GM21528 (cell line): ENCODE measurements around the gene TMEM37.
A peak's percentile ranks its signal among the peaks of the same experiment; 100 is the strongest.

Source experiments
- ATAC-seq: cut with Tn5 transposase; IDR thresholded peaks from one replicate; pipeline ENCODE4 v1.9.1; 2021; ENCODE audit warnings: mild to moderate bottlenecking, moderate library complexity; ENCODE audit not compliant: unreplicated experiment, low FRiP score

The TMEM37 gene

DNA sequence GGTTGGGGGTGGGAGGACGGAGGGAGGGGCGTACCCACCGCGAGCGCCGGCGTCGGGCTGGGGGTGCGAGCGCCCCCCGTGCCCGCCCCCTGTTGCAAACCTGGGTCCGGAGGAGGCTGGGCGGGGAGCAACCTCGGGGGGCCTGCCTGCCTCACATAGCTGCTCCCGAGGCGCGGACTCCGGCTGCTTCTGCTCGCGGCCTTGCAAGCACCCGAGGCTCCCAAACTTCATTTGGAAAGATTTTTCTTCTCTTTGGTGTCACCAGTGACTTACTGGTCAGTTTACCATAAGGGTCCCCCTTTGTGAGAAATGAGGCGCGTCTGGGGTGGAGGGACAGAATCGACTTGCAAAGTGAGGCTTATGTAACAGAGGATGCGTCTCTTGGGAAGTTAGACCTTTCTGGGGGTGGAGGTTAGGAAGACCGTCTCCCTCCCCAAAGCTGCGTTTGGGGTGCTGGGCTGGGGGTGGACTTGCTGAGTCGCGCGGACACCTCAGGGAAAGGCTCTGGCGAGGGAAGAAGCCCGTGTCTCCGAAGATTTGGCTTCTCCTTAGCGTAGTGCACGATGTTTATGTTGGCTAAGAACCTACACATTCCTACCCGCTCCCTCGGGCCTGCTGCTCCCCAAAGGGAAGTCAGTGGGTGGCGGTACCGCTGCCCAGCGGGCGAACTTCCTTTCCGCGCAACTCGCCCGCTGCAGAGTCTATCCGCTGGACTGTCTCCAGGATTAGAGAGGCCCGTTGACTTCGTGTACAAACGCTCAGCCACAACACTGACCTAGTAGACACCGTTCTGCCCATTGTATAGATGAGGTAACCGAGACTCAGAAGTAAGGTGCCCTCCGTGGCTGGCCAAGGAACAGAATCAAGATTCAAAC is 559 bp downstream of the TMEM37 start:
- peak; percentile 3 for ATAC-seq

DNA sequence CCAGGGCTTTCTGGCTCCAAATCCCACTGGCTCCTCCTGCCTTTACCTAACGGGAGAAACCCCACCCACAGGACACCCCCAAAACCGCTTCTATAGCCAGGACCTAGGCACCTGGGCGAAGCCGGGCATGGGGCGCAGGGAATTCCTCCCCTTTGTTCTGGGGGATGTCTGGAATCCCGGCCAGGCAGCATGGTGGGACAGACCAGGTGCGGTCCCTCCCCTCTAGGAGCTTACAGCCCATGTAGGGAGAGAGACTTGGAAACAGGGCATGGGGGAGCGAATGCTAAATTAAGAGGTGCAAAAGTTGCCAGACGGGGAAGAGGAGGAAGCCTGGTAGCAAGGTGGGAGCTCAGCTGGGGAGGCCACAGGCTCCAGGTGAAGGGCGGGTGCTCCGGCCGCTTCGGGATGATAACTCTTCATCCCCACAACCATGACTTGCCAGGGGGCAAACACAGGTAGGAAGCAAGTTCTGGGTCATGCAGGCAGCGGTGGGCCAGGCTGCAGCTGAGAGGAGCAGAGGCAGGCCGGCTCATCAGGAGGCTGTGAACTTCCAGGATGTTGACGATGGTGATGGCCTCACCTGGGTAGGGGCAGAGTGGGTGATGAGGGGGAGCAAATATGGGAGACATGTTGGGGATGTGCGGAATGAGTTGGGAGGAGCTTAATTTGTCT is 1.3 kb downstream of the TMEM37 start:
- ATAC-seq: no peak

DNA sequence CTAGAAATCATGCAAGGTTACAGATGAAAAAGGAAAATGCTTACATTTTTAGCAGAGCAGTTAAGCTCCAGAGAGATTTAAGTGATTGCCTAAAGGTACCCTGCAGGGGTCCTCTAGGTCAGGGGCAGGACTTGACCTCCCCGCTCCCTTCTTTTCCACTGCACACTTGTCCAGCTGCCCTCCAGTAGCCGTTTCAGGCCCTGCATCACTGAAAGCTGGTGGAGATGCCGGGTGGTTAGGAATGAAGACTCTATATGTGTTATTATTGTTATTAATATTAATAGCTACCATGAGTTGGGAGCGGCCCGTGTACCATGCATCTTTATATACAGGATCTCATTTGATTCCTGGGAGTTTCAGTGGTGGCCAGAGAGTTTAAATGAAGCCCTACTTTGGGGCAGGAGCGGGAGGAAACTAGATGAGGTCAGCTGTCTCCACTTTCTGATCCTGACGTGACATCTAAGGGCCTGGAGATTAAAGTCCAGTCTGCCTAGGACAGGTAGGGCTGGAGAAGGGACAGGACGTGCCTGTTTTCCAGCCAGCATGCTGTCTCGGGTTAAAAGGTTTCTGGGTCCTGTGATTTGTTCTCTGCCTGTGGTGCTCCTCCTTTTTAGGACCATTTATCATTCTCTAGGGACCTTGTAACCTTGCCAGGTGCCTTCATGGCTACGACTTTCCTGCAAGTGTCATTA is 2.1 kb downstream of the TMEM37 start:
- no peak for ATAC-seq

DNA sequence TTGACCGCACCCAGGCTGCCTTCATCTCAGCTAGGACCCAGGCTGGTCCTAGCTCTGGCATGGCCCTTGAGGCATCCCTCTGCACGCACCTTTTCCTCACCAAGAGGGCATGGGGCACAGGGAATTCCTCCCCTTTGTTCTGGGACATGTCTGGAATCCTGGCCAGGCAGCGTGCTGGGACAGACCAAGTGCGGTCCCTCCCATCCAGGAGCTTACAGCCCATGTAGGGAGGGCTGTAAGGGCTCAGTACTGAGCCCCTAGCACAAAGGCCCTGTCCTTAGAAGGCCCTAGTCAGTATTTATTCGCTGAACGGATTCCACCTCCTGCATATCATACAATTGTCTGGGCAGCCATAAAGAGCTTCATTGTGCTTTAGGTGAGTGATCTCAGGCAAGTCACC is 3.0 kb downstream of the TMEM37 start:
- no peak for ATAC-seq

DNA sequence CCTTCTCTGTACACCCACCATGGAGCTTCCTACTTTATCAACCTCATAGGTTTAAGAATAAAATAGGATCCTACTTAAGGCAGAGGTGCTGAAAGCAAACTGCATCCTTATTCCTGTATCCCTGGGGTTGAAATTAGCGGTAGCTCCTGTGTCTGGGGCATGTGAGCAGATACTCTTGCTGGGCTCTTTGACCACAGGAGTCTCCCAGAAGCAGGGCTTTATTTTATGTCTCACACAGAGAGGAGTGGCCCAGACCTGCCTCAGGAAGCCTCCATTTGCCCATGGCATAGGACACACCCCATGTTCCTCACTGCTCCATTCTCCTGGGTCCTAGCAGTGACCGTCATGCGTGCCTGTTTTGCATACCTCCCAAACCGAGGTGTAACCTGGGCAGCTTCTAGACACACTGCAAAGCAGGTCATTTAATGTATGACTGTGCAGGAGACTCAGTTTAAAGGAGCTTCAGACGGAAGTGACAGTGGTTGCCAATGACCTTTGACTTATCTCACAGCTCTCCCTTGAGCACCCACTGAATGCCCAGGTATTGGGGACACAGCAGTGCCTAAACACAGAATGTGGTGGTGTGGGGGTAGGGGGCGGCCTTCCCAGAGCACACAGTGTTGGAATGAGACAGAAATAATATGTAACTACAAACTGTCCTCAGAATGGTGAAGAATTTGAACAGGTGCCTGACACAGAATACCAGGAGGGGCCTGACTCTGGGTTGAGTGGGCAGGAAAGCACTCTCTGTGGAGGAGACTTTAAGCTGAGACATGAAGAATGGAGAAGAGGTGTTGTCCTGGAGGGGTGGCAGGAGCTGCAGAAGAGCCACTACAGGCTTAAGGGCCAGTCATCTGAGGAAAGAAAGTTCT is 3.7 kb downstream of the TMEM37 start:
- ATAC-seq: no peak

DNA sequence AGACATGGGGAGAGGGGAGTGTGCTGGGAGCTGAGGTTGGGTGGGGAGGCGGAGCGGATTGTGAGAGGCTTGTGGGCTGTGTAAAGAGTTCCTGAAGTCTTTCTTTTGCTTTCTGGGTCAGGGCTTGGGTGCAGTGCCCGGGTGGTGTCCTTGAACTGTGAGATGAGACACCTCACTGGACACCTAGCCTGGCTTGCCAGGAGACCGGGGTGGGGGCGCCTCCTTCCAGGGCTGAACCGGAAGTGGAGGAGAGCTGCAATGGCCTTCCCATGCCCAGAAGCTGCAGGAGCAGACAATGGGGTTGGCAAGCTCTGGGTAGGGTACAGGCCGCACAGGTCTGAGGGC is 4.3 kb downstream of the TMEM37 start:
- no peak for ATAC-seq

DNA sequence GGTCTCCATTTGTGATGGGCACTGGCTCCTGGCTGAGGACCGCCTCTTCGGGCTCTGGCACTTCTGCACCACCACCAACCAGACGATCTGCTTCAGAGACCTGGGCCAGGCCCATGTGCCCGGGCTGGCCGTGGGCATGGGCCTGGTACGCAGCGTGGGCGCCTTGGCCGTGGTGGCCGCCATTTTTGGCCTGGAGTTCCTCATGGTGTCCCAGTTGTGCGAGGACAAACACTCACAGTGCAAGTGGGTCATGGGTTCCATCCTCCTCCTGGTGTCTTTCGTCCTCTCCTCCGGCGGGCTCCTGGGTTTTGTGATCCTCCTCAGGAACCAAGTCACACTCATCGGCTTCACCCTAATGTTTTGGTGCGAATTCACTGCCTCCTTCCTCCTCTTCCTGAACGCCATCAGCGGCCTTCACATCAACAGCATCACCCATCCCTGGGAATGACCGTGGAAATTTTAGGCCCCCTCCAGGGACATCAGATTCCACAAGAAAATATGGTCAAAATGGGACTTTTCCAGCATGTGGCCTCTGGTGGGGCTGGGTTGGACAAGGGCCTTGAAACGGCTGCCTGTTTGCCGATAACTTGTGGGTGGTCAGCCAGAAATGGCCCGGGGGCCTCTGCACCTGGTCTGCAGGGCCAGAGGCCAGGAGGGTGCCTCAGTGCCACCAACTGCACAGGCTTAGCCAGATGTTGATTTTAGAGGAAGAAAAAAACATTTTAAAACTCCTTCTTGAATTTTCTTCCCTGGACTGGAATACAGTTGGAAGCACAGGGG is 5.5 kb downstream of the TMEM37 start:
- ATAC-seq: no peak

DNA sequence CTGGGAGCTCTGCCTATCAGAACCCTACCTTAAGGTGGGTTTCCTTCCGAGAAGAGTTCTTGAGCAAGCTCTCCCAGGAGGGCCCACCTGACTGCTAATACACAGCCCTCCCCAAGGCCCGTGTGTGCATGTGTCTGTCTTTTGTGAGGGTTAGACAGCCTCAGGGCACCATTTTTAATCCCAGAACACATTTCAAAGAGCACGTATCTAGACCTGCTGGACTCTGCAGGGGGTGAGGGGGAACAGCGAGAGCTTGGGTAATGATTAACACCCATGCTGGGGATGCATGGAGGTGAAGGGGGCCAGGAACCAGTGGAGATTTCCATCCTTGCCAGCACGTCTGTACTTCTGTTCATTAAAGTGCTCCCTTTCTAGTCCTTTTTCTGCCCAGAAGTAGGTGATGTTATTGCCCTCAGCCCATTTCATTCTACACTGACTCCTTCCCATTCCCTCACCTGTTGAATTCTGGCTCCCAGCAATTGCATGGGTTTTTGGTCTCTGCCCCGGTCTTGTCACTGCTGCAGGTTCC is 6.5 kb downstream of the TMEM37 start:
- no peak for ATAC-seq

DNA sequence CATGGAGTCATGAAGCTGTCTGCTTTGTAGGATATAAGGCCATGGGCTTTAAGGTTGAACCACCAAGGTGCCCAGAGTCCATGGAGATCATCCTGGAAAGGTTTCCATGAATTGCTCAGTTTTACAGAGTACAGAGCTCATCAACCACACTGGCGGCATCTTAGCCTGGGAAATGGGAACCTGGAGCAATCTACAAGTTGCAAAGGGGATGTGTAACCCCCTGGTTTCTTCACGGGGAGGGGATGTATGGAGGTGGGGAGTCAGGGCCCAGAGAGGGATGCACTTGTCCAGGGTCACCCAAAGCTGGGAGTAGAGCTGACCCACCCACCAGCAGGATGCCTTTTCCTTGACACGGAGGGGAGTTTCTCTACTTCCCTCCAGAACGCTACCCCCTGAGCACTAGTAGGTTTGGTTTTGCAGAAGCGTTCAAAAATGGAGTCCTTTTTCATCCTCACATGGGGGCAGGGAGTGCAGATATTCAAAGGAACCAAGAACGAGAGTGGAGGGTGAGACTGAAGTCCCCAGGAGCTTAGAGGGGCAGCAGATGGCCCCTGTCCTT is 7.2 kb downstream of the TMEM37 start:
- ATAC-seq: no peak

DNA sequence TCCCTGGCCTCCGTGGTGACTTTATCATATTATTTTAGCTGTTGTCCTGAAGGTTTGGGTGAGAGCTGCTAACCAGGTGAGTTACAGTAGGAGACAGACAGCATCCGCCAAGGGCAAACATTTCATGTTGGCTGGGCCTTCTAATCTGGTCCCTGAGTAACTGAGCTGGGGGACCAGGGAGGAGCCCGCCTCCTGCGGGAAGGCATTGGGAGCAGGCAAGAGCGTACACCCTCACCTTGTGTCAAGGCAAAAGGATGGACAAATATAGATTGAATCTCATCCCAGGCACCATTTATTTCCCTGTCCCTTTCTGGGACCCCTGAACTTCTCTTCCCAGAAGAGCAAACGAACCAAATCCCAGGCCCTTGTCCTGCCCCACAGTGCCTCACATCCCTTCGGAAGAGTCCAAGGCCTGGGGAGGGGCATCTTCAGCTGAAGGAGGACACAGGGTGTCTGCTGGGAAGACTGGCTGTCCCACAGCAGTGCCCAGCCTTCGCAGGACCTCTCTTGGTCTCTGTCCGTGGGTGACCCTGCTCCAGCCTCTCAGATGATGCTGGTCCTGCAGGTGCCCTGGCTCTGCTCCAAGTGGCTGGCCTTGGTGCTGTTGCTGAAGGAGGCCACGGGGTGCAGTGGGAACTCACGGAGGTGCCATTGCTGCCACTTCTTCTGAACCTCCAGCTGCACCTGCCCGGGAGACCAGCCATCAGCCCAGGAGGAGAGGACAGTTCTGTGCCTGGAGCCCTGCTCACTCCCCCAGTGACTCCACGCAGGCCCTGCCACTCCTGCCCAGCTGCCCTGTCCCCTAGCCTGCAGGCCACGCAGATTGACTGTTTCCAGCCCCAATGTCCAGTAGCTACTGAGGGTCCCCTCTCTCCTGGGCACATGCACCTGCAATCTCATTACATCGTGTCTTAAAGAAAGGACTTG is 8.2 kb downstream of the TMEM37 start:
- ATAC-seq: no peak

DNA sequence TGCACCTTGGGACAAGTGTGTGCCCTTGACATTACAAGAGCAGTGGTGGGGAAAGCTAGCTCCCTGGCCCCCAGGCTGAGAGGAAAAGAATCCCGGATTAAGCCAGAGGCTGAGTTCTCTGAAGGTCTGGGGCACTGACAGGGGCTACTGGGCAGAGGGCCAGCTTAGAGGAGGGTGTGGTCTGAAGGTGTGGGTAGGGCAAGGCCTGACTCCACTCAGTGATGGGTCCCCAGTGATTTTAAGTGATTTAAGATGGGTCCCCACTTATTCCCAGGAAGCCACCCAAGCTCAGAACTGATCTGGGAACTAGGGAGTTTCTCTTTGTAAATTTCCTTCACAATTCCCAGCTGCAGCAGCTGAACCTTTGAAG is 8.8 kb downstream of the TMEM37 start:
- ATAC-seq: no peak

DNA sequence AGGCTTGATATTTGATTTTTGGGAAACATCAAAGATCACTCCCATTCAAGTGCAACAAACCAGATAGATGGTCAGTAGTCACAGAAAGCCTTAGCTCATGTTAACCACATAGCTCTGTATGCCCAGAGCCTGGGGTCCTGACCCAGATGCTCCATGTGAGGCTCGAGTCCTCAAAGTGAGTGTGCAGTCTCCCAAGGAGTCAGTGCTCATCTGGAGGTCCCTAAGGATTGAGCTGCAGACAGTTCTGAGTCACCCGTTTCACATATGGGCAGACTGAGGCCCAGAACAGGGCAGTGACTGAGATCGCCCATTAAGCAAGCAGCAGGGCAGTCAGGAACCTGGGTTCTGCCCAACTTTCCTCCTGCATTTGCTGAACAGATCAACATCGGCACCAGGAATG is 9.2 kb downstream of the TMEM37 start:
- no peak for ATAC-seq

DNA sequence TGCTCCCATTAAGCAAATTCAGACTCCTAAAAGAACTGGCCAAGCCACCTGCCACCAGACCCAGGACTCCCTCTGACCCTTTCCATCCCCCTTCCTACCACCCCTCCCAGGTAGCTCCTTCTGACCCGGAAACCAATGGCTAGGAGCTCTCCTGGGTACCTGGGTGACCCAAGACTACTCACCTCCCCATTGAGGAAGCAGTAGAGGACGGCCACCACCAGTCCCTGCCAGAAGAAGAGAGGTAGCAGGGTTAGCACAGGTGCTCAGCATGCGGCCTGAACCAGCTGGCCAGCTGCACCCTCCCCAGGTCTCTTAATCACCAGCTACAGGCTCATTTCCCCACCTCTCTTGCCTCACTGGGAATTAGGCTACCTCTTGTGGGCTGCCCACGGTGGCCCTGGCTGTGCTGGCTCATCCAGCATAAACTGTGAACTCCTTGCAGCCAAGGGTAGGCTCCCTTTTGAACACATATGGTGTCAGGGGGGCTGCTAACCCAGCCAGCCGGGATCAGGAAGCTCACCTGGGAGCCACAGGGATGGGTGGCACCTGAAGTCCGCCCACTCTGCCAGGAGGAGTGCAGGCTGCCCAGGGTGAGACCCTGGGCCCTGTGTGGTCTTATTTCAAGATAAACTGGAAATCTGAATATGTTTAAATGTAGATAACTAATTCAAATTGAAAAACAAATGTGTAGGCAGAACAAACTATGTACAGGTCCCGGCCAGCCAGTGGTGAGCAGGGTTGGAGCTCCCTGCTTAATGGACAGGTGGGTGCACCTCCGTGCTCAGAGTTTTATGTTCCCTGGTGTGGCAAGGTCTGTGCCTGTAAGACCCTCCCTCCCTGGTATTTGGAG is 9.9 kb downstream of the TMEM37 start:
- no peak for ATAC-seq

DNA sequence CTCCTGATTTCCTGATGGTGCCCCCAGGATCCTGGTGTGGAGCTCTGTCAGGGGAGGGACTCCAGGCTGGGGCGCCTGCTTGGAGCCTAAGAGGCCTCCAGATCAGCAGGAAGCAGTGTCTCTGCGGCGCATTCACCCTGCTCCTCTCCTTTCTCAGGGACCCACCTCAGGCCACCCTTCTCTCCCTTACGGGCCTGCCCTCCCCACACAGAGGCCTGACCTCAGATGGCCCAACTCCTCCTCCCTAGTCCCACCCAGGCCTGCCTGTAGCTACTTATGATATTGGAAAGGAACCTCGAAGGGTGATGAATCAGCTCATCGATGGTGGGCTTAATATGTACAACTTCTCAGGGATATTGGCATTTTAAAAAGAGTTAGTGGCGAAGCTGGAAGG is 10.6 kb downstream of the TMEM37 start:
- ATAC-seq: no peak

DNA sequence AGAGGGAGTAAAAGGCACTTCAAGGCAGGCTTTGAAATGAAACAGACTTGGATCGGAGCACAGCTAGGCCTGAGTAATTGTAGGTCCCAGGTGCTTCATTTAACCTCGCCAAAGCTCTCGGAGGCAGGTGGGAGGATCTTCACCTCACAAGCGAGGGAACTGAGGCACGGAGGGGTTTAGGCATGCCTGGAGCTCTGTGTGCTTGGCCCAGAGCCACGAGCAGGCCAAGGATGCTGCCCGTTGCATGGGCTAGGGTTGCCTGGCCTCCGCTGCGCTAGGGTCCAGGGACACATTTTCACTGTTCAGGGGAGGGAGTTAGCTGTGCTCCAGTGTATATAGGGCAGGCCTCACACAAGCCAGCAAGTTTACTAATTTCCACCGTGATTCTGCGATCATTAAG is 11.2 kb downstream of the TMEM37 start:
- ATAC-seq: no peak

DNA sequence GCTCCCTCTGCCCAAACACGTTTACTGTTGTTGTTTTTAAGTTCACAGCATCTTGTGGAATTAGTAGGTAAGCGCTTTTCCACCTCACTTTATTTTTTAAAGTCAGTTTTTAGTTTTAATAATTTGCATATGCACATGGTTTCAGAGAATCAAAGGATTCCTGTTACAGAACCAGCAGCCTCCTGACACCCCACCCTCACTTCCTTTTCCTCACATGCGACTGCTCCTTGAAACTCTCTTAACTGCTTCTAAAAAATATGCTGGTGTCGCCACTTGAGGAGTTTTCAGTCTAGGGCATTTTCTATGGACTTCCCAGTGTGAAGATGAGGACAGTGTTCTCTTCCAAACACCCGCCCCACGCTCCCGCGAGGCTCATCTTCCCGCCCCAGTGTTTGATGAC is 14.4 kb downstream of the TMEM37 start:
- ATAC-seq: no peak

DNA sequence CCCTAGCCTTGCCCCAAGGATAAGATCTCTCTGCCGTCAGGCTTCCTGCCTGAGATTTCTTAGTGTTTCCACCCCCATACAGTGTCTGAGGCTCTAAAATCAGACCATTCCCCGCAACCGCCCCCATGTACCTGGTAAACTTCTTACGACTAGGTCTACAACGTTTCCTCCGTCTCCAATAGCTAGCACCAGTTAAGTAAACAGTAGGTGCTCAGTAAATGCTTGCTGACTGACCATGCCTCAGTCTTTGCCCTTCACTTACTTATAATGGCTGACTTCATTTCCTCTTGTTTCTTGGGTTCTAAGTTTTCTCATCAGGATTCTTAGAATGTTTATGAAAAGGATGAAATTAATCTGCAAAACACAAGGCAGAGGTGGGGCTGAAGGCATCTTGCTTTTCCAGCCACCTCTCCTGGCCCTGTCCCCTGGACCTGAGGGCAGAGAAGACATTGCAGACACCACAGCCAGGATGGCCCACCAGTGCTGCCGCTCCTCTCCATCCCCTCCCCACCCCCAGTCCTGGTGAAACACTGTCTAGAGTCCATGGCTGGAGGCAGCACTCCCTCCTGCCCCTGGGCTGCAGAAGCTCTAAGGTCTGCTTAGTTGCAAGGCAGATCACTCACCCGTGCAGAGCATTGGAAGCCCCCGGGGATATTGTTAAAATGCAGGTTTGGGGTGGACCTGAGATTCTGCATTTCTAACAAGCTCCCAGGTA is 16.9 kb downstream of the TMEM37 start:
- no peak for ATAC-seq
